Measurements from ENCODE around the gene MIEF1.

The MIEF1 gene

DNA sequence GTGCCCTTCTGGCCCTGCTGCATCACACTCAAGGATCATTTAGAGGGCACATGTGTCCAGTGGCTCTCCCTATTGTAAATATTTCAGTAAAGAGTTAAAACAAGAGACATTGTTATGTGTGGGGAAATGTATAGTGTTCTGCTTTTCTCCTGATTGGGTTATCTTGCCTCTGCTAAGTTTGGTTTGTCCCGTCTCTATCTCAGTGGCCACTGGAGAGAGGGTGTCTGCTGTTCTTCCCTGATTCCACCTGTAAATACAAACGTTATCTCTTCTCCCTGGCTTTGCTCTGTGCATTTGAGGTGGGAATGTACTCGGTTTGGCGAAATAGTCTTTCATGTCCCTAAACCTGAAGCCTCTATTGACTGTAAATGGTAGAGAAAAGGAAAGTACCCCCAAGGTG is 6.3 kb downstream of the MIEF1 start:
- H3K79me2 ChIP-seq (ENCODE audit: insufficient read depth, low read length) = peaks cover 24% of the 10 kb centered on the region
- peaks cover 11% of the 10 kb centered on the region for H3K4me1 ChIP-seq (ENCODE audit: insufficient read depth, low read length, severe bottlenecking)
- H4K20me1 ChIP-seq (ENCODE audit: insufficient read depth, low read length) = no peaks in the 10 kb centered on the region
- no peaks in the 10 kb centered on the region for H3F3A ChIP-seq (ENCODE audit: insufficient read depth, low read length)
- peaks cover 96% of the 10 kb centered on the region for H3K36me3 ChIP-seq (ENCODE audit: insufficient read depth, low read length)
- no peaks in the 10 kb centered on the region for H3K9me3 ChIP-seq (ENCODE audit: low read length)
- TF ChIP-seq, protein P1, sequence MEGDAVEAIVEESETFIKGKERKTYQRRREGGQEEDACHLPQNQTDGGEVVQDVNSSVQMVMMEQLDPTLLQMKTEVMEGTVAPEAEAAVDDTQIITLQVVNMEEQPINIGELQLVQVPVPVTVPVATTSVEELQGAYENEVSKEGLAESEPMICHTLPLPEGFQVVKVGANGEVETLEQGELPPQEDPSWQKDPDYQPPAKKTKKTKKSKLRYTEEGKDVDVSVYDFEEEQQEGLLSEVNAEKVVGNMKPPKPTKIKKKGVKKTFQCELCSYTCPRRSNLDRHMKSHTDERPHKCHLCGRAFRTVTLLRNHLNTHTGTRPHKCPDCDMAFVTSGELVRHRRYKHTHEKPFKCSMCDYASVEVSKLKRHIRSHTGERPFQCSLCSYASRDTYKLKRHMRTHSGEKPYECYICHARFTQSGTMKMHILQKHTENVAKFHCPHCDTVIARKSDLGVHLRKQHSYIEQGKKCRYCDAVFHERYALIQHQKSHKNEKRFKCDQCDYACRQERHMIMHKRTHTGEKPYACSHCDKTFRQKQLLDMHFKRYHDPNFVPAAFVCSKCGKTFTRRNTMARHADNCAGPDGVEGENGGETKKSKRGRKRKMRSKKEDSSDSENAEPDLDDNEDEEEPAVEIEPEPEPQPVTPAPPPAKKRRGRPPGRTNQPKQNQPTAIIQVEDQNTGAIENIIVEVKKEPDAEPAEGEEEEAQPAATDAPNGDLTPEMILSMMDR (IDR thresholded peaks at IDR 0.05; ENCODE audit: low read length) = no peak
- no peaks in the 10 kb centered on the region for H3K9me2 ChIP-seq (ENCODE audit: low read depth, low read length)
- no peak overlapping the region for H3K9ac ChIP-seq (ENCODE audit: low read length)
- H3K27me3 ChIP-seq (ENCODE audit: insufficient read depth, low read length) = no peaks in the 10 kb centered on the region
- H3K27ac ChIP-seq (ENCODE audit: low read depth, low read length, poor library complexity, severe bottlenecking) = no peak overlapping the region
- no peak overlapping the region for H3K4me2 ChIP-seq (ENCODE audit: low read length)
- H3K4me3 ChIP-seq (ENCODE audit: low read depth, low read length, poor library complexity, severe bottlenecking) = no peak overlapping the region
- no peak overlapping the region for H2AFZ ChIP-seq (ENCODE audit: low read length)

DNA sequence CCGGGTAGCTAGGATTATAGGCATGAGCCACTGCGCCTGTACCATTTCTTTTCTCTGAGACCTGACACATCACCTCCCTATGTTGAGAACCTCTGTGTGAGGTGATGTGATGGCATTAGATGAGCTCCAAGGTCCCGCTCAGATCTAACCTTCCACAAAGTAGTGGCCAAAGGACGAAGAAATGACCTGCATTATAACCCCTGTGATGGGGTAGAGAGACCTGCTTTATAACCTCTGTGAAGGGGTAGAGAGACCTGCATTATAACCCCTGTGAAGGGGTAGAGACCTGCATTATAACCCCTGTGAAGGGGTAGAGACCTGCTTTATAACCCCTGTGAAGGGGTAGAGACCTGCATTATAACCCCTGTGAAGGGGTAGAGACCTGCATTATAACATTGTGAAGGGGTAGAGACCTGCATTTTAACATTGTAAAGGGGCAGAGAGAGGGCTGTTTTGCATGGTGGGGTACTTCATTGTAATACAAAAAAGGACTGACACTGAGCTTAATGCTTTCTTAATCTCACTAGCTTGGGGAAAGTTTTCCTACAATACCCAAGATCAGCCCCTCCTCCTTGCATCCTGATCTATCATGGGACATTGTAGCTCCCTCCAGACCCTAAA is 8.5 kb downstream of the MIEF1 start:
- Histone ChIP-seq H2AFZ (ENCODE audit: low read length) (no peak overlapping the region), H4K20me1 (ENCODE audit: insufficient read depth, low read length) (no peaks in the 10 kb centered on the region), H3K9ac (ENCODE audit: low read length) (no peak overlapping the region), H3K9me2 (ENCODE audit: low read depth, low read length) (no peaks in the 10 kb centered on the region), H3K27ac (ENCODE audit: low read depth, low read length, poor library complexity, severe bottlenecking) (no peak overlapping the region), H3K4me3 (ENCODE audit: low read depth, low read length, poor library complexity, severe bottlenecking) (no peak overlapping the region), H3K36me3 (ENCODE audit: insufficient read depth, low read length) (peaks cover 97% of the 10 kb centered on the region), H3K79me2 (ENCODE audit: insufficient read depth, low read length) (peaks cover 12% of the 10 kb centered on the region; the same call in 1 of the 2 replicates), H3K27me3 (ENCODE audit: insufficient read depth, low read length) (no peaks in the 10 kb centered on the region), H3K9me3 (ENCODE audit: low read length) (no peaks in the 10 kb centered on the region), H3F3A (ENCODE audit: insufficient read depth, low read length) (no peaks in the 10 kb centered on the region), H3K4me2 (ENCODE audit: low read length) (no peak overlapping the region), H3K4me1 (ENCODE audit: insufficient read depth, low read length, severe bottlenecking) (peaks cover 5% of the 10 kb centered on the region)
- TF ChIP-seq, protein P1 (IDR thresholded peaks at IDR 0.05; ENCODE audit: low read length) = no peak
- TF ChIP-seq EZH2 (IDR thresholded peaks at IDR 0.05; ENCODE audit: borderline replicate concordance, low read length) = no peak

DNA sequence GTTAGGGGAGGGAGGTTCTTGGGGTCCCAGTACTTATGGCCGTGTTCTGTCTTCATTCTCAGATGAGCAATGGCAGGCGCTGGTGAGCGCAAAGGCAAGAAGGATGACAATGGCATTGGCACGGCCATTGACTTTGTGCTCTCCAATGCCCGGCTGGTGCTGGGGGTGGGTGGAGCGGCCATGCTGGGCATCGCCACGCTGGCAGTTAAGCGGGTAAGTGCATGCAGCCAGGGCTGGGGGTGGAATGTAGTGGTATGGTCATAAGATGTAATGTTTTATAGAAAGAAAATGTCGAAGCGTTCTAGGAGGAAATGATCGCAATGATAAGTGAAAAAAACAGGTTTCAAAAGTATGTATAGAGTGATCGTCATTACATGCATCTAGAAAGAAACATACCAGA is 9.1 kb downstream of the MIEF1 start:
- Histone ChIP-seq H3K9me3 (ENCODE audit: low read length) (no peaks in the 10 kb centered on the region), H3K79me2 (ENCODE audit: insufficient read depth, low read length) (peaks cover 12% of the 10 kb centered on the region; the same call in 1 of the 2 replicates), H3K9me2 (ENCODE audit: low read depth, low read length) (no peaks in the 10 kb centered on the region), H3K9ac (ENCODE audit: low read length) (no peak overlapping the region), H3K27ac (ENCODE audit: low read depth, low read length, poor library complexity, severe bottlenecking) (no peak overlapping the region), H3F3A (ENCODE audit: insufficient read depth, low read length) (no peaks in the 10 kb centered on the region), H3K4me3 (ENCODE audit: low read depth, low read length, poor library complexity, severe bottlenecking) (no peak overlapping the region), H3K4me1 (ENCODE audit: insufficient read depth, low read length, severe bottlenecking) (peaks cover 9% of the 10 kb centered on the region), H3K36me3 (ENCODE audit: insufficient read depth, low read length) (peaks cover 97% of the 10 kb centered on the region), H2AFZ (ENCODE audit: low read length) (no peak overlapping the region), H4K20me1 (ENCODE audit: insufficient read depth, low read length) (no peaks in the 10 kb centered on the region), H3K27me3 (ENCODE audit: insufficient read depth, low read length) (no peaks in the 10 kb centered on the region), H3K4me2 (ENCODE audit: low read length) (no peak overlapping the region)
- TF ChIP-seq, protein P1 (IDR thresholded peaks at IDR 0.05; ENCODE audit: low read length) = no peak
- TF ChIP-seq EZH2 (IDR thresholded peaks at IDR 0.05; ENCODE audit: borderline replicate concordance, low read length) = no peak

Data from OCI-LY1 (cell line).